HuH-7.5 (cell line): ENCODE data around the gene CCDC175.
A peak's percentile ranks its signal among the peaks of the same experiment; 100 is the strongest.

ENCODE experiments used
- DNase-seq: peaks from one replicate; pipeline ENCODE4 v3.0.0; 2011; ENCODE audit warnings: low spot score

The CCDC175 gene

GRCh38 chr14:59576332-59577294 is at the start of gene CCDC175:
TSS of gene CCDC175 (minus strand) at chr14:59576812. CDS start at chr14:59576775, 37 bp downstream.
- peak; percentile 66 for DNase-seq

DNA sequence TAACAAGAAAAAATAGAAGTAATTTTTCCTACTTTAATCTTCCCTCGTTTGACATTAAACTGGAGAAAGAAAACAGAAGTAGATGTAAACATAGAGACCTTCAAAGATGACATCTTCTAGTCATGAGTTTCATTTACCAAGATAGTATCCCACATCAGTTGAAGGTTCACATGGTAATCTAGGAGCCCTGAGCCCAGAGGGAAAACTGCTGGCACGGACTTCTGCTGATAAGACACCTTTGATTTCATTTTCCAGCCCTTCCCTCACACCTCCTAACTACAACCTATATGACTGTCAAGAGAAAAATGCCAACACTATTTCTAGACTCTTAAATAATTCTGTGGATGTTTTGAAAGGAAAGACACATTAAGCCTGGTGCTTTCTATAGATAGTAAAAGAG is 46.0 kb upstream of the CCDC175 start:
- no peak for DNase-seq

- no peak for DNase-seq
These were observed 42.4 kb upstream of the CCDC175 start for GRCh38 chr14:59619061-59619460.

GRCh38 chr14:59601056-59601455 is 24.4 kb upstream of the CCDC175 start:
- DNase-seq, result no peak

DNA sequence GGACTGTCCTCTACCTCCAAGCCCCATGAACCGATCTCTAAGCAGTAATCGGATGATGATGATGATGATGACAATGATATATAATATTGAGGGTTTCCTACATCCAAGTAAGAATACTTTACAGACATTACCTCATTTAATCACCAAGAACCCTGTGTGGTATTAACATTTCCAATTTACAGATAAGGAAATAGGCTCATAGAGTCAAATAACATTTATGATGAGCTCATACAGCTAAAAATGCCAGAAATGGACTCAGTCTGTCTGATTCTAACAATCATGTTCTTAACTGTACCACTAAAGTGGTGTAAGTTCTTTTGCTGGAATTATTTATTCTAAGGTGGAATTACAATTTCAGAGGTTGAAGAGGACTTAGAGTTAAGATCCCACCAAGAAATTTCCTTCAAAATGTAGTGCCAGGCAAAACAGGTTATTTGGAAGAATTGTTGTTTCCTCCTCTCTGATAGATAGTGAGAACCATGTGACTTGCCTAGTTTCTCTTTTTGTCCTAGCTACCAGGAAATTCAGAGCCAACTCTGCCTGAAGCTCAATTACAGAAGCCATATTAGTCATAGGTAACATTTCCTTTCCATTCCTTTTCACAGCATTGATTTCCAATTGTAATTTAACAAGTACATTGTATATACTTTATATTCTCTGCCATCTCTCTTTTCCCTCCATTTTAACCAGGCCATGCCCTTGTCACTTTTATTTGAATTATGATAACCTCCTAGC is 23.8 kb upstream of the CCDC175 start:
- DNase-seq, result no peak

GRCh38 chr14:59595071-59595470 is 18.5 kb upstream of the CCDC175 start:
- no peak for DNase-seq

- no peak for DNase-seq
These were observed 15.2 kb upstream of the CCDC175 start for GRCh38 chr14:59591641-59592370.

- DNase-seq, result no peak
These were observed 11.5 kb upstream of the CCDC175 start for GRCh38 chr14:59588101-59588500.

GRCh38 chr14:59585891-59586554 is 9.4 kb upstream of the CCDC175 start:
- DNase-seq, result no peak

GRCh38 chr14:59583755-59584154 is 7.1 kb upstream of the CCDC175 start:
- DNase-seq, result no peak

GRCh38 chr14:59582845-59583509 is 6.4 kb upstream of the CCDC175 start:
- no peak for DNase-seq

DNA sequence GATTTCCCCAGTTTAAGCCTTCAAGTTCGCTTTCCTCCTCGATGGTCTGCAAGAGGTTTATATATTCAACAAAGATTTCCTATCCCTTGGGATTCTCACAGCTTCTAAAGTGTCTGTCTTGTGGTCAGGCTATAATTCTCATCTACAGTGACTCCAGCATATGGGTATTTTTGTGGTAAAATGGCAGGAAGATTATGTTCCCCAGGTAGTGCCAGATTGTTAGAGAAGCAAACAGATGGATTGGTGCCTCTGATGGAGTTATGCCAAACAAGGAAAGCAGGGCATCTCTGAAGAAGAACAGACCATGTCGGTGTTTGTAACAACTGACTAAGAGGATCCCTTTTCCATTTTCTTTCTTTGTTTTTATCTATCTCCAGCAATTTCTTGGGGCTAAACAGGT is 5.5 kb upstream of the CCDC175 start:
- no peak for DNase-seq

- DNase-seq, result no peak
These were observed 4.3 kb upstream of the CCDC175 start for GRCh38 chr14:59580911-59581310.

- no peak for DNase-seq
These were observed 6.5 kb downstream of the CCDC175 start for GRCh38 chr14:59570122-59570521.

- DNase-seq, result no peak
These were observed 9.9 kb downstream of the CCDC175 start for GRCh38 chr14:59566725-59567124.

DNA sequence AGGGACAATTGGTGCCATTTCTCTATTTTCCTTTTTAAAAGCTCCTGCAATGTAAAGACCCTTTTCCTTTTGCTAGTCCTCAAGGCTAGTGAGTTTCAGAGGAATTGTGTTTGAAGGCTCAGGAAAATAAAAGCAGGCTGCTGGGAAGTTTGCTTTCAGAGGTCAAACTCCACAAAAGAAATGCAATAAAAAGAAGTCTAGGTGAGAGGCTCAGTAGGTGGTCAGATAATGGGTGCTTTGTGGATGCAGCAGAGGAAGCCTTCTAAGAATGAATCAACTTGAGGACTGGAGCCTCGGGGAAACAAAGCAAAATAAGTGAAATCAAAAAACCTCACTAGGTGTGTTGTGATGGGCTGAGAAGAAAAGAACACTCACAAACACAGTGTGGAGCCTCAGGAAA is 10.3 kb downstream of the CCDC175 start:
- no peak for DNase-seq

DNA sequence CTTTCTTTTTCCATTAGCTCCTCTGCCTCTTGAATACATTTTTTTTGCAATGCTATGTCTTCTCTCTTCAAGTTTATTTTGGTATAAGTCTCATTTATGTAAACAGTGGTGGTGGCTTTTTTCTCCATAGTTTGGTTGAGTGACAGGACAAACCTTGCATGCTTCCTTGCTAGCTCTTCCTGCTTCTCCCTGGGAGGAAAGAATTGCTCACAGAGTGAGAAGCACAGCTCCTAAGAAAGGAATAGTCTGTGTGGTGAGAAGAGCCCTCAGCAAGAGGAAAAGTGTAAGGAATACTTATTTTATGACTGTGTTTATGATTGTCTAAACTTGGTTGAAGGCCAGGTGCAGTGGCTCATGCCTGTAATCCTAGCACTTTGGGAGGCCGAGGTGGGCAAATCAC is 11.5 kb downstream of the CCDC175 start:
- no peak for DNase-seq

DNA sequence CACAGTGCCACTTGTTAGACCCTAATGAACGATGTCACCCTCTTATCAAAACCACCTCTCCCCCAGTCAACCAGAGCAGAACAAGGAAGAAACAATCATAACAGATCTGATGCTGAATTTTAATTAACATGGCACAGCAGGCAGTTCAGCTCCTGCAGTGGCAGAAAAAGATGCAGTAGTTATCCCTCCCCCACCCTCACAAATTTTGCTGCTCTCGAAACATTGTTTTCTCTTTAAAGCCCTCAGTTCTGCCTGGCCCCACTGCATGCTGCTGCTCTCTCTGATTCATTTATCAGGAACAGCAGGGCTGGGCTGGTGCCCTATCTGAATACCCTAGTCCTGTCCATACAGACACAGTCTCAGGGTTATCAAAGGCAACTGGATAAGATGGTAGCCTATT is 12.2 kb downstream of the CCDC175 start:
- DNase-seq, result no peak

- no peak for DNase-seq
These were observed 29.3 kb downstream of the CCDC175 start for GRCh38 chr14:59547310-59547709.

DNA sequence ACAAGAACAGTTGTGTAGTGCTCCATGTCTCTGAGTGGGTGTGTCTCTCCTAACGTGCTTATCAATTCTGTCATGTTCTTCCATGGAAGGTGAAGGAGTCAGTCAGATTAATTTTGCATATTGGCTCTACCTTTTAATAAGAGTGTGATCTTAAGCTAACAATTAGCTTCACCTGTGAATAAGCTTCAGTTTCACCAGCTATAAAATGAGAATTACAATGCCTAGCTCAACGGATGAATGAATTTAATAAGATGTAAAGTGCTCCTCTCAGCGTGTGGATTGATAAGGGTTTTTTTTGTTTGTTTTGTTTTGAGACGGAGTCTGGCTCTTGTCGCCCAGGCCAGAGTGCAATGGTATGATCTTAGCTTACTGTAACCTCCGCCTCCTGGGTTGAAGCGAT is 32.7 kb downstream of the CCDC175 start:
- DNase-seq, result no peak

DNA sequence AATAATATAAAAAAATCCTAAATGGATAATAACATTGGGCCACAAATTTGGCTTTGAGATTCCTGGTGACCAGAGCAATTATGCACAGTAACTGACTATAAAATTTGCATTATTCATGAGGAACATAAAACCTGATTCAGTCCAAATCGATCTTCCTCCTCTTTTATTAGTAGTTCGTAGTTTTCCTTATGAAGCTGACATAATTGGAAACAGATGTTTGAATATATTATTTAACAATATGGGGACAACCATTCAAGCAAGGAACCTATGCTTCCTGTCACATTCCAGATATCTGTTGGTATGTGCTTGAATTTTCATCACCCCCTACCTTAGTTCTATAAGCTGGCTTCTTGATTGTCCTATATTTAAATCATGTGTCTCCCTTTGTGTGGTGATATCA is 34.9 kb downstream of the CCDC175 start:
- DNase-seq, result no peak
